Suppressor macrophage (primary cell): Measurements from ENCODE around the gene PLCB3.

Experiments
- DNase-seq, 4 experiments: peaks; one replicate each; pipeline ENCODE4 v3.0.0-alpha.2; 2020 to 2022

Gene PLCB3

GRCh38 chr11:64289002-64289564 is 37.8 kb downstream of the PLCB3 start:
- DNase-seq, result no peak

GRCh38 chr11:64290352-64291261 is 39.3 kb downstream of the PLCB3 start:
- DNase-seq, result peak in 1 of 4 experiments; percentile 3

- DNase-seq, result peak in 1 of 4 experiments; percentile 5
These were observed 40.0 kb downstream of the PLCB3 start, which contains the start of gene KCNK4 for GRCh38 chr11:64291262-64291751. TSS of gene KCNK4 (plus strand) at chr11:64291302. CDS start at chr11:64293019, 1,717 bp downstream.

- peak in 2 of 4 experiments; percentile 19 to 28 for DNase-seq
These were observed 40.6 kb downstream of the PLCB3 start for GRCh38 chr11:64291752-64292459.

GRCh38 chr11:64292460-64293254 is 41.3 kb downstream of the PLCB3 start:
- peak in 3 of 4 experiments; percentile 41 to 58 (median 48) for DNase-seq

GRCh38 chr11:64294774-64295173 is 43.4 kb downstream of the PLCB3 start:
- DNase-seq, result no peak

GRCh38 chr11:64295760-64296159 is 44.4 kb downstream of the PLCB3 start:
- no peak for DNase-seq

GRCh38 chr11:64296236-64296635 is 44.9 kb downstream of the PLCB3 start:
- DNase-seq, result peak in 1 of 4 experiments; percentile 9

- DNase-seq, result peak; percentile 33 to 64 (median 50)
These were observed 45.7 kb downstream of the PLCB3 start for GRCh38 chr11:64296830-64297698.

GRCh38 chr11:64297699-64298358 is 46.5 kb downstream of the PLCB3 start:
- peak in 1 of 4 experiments; percentile 48 for DNase-seq

GRCh38 chr11:64298966-64299846 is 47.9 kb downstream of the PLCB3 start:
- peak; percentile 35 to 78 (median 60) for DNase-seq

- DNase-seq, result peak in 1 of 4 experiments; percentile 25
These were observed 48.7 kb downstream of the PLCB3 start, which contains the start of gene CATSPERZ for GRCh38 chr11:64299847-64300648. TSS of gene CATSPERZ (plus strand) at chr11:64300358. CDS start at chr11:64300411, 53 bp downstream.

GRCh38 chr11:64303109-64304031 is 52.0 kb downstream of the PLCB3 start:
- no peak for DNase-seq

- no peak for DNase-seq
These were observed 52.6 kb downstream of the PLCB3 start for GRCh38 chr11:64304032-64304315.

GRCh38 chr11:64304316-64305072 is 53.2 kb downstream of the PLCB3 start:
- DNase-seq, result peak; percentile 96 to 98 (median 97)

- DNase-seq, result peak; percentile 99 to 100 (median 100)
These were observed 53.9 kb downstream of the PLCB3 start, which contains the start of gene ESRRA for GRCh38 chr11:64305075-64305690. TSS of gene ESRRA (plus strand) at chr11:64305524. CDS start at chr11:64307180, 1,656 bp downstream.
